K562 (cell line): ENCODE data around the gene CCDC172.

Experiments
- BRD9 ChIP-seq: fragments of 450-650 bp; IDR thresholded peaks from 2 replicates; pipeline ENCODE4 v1.6.1; 2018; ENCODE audit warnings: low read depth; ENCODE audit not compliant: partially characterized antibody
- CHD2 ChIP-seq: IDR thresholded peaks from 2 replicates; pipeline ENCODE4 v1.6.1; 2011; ENCODE audit warnings: low read depth, low read length
- EP300 ChIP-seq: IDR thresholded peaks from 2 replicates; pipeline ENCODE4 v1.6.1; 2012; ENCODE audit warnings: low read length, improper control_type of control experiment
- ETV6 ChIP-seq, 3 experiments: fragments of 150-350 bp in 1 of 3; sonication (generic) in 1 of 3; formaldehyde crosslinking in 1 of 3; IDR thresholded peaks; 2 replicates each; pipeline versions ENCODE4 v1.6.1 to v1.8.0; 2014 to 2022; ENCODE audit warnings: borderline replicate concordance in 2 of 3, low read depth in 2 of 3, antibody characterized with exemption in 1 of 3, low read length in 1 of 3, mild to moderate bottlenecking in 1 of 3, missing genetic modification reagents in 1 of 3
- MTA3 ChIP-seq: fragments of 450-650 bp; formaldehyde crosslinking; IDR thresholded peaks from 2 replicates; pipeline ENCODE4 v1.6.1; 2017; ENCODE audit warnings: mild to moderate bottlenecking, borderline replicate concordance
- NCOA1 ChIP-seq: fragments of 450-650 bp; IDR thresholded peaks from 2 replicates; pipeline ENCODE4 v1.6.1; 2016; ENCODE audit warnings: low read depth
- NCOA6 ChIP-seq: fragments of 450-650 bp; IDR thresholded peaks from 2 replicates; pipeline ENCODE4 v1.6.1; 2017; ENCODE audit warnings: mild to moderate bottlenecking
- NFRKB ChIP-seq: fragments of 450-650 bp; IDR thresholded peaks from 2 replicates; pipeline ENCODE4 v1.6.1; 2016; ENCODE audit warnings: low read depth
- USF1 ChIP-seq: sonication (generic); formaldehyde crosslinking; IDR thresholded peaks from 2 replicates; pipeline ENCODE4 v1.9.0; 2022; ENCODE audit warnings: mild to moderate bottlenecking, missing genetic modification reagents
- YBX1 ChIP-seq: fragments of 450-650 bp; IDR thresholded peaks from 2 replicates; pipeline ENCODE4 v1.7.1; 2016; ENCODE audit warnings: mild to moderate bottlenecking
- YY1 ChIP-seq, 3 experiments: IDR thresholded peaks; 2 replicates each; pipeline ENCODE4 v1.6.1; 2011; ENCODE audit warnings: low read length in 2 of 3, mild to moderate bottlenecking in 2 of 3, moderate library complexity in 2 of 3, borderline replicate concordance in 1 of 3, control low read depth in 1 of 3, low read depth in 1 of 3; ENCODE audit not compliant: insufficient read depth in 3 of 3, insufficient replicate concordance in 2 of 3, control insufficient read depth in 1 of 3, insufficient read length in 1 of 3; ENCODE audit errors: extremely low read depth in 1 of 3
- ZBTB33 ChIP-seq: sonication (generic); formaldehyde crosslinking; IDR thresholded peaks from 2 replicates; pipeline ENCODE4 v1.8.1; 2023; ENCODE audit warnings: mild to moderate bottlenecking, missing genetic modification reagents
- ZBTB49 ChIP-seq: sonication (generic); formaldehyde crosslinking; IDR thresholded peaks from 2 replicates; pipeline ENCODE4 v1.8.0; 2022; ENCODE audit warnings: missing genetic modification reagents, mild to moderate bottlenecking, borderline replicate concordance
- ZNF407 ChIP-seq: fragments of 450-650 bp; IDR thresholded peaks from 2 replicates; pipeline ENCODE4 v1.6.1; 2016; ENCODE audit warnings: low read depth

- TF ChIP-seq MTA3: no peak
- no peak for TF ChIP-seq BRD9
- TF ChIP-seq YY1 (IDR thresholded peaks at IDR 0.05; ENCODE audit: borderline replicate concordance in 1 of 3, control insufficient read depth in 1 of 3, extremely low read depth in 1 of 3, insufficient read depth in 3 of 3, insufficient read length in 1 of 3, insufficient replicate concordance in 2 of 3, low read depth in 1 of 3, low read length in 2 of 3): no peak
- TF ChIP-seq ZBTB33 (CRISPR knock-in tag): no peak
- TF ChIP-seq NCOA1: no peak
- no peak for TF ChIP-seq NFRKB
- TF ChIP-seq EP300: no peak
- TF ChIP-seq NCOA6: no peak
- no peak for TF ChIP-seq CHD2
- no peak for TF ChIP-seq USF1
- no peak for TF ChIP-seq ZNF407
- no peak for TF ChIP-seq YBX1
- TF ChIP-seq ETV6 (IDR thresholded peaks at IDR 0.05; ENCODE audit: borderline replicate concordance in 1 of 2, low read depth in 2 of 2, low read length in 1 of 2): no peak
- no peak for TF ChIP-seq ETV6 (CRISPR knock-in tag; IDR thresholded peaks at IDR 0.05; ENCODE audit: borderline replicate concordance)
- TF ChIP-seq ZBTB49 (CRISPR knock-in tag): no peak
These were observed 40.6 kb downstream of the CCDC172 start for GRCh38 chr10:116364868-116365267.
